Lower leg skin (tissue), 4 donors: Measurements from ENCODE around the gene SRMS. TPM values are rescaled to one million over a fixed set of nuclear protein-coding genes. Genes with fewer than 3 reads are reported as not detected.

ENCODE experiments used
- DNase-seq, 2 donors: peaks; one replicate each; pipeline ENCODE4 v3.0.0-alpha.2; 2019; ENCODE audit warnings: low spot score in 2 of 2
- H3K4me3 ChIP-seq: fragments of 200-600 bp; sonication (generic); 2 replicates; pipeline ENCODE4 v1.5.1; 2017; ENCODE audit warnings: mild to moderate bottlenecking, low read depth; ENCODE audit not compliant: poor library complexity, severe bottlenecking
- POLR2A ChIP-seq, 2 donors: fragments of 450-650 bp; IDR thresholded peaks; one replicate each; pipeline ENCODE4 v1.6.1; 2016 to 2017; ENCODE audit warnings: antibody characterized with exemption in 2 of 2, mild to moderate bottlenecking in 1 of 2, moderate library complexity in 1 of 2
- WGBS, 2 donors: methylation state at CpG; one replicate each; pipeline ENCODE4 v1.1.5; 2018; 5-methylcytosine and 5-hydroxymethylcytosine counted together
- intact Hi-C: fragments of 100-400 bp; cut with DNase I; formaldehyde crosslinking; loops from one replicate; pipeline ENCODE4 v1.15.0; 2023; ENCODE audit warnings: low total_unique reads
- total RNA-seq, 4 donors: library from RNA; depleted of rRNA; stranded (reverse); fragments of >200 nt; gene quantifications; one replicate each; pipeline ENCODE4 v1.1.0, GENCODE V29; 2016
- TF ChIP-seq, protein P1 (sequence below), 3 donors: fragments of 450-650 bp; IDR thresholded peaks; one replicate each; pipeline ENCODE4 v1.5.1; 2016; ENCODE audit warnings: antibody characterized with exemption in 3 of 3, mild to moderate bottlenecking in 3 of 3, moderate library complexity in 2 of 3

SRMS gene
- total RNA-seq, 4 donors from 2014 or later = 0.16 to 0.59 (median 0.37) TPM; not detected in 1

DNA sequence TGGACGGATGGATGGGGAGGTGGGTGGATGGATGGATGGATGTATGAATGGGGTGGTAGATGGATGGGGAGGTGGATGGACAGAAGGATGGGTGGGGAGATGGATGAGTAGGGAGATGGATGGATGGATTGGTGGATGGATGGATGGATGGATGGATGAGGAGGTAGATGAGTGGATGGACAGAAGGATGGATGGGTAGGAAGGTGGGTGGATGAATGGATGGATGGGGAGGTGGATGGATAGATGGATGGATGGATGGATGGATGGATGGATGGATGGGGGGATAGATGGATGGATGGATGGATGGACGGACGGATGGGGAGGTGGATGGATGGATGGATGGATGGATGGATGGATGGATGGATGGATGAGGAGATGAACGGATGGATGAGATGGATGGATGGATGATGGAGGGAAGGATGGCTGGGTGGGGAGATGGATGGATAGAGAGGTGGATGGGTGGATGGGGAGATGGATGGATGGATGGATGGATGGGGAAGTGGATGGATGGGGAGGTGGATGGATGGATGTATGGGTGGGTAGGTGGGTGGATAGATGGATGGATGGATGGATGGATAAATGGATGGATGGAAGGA is 55.8 kb downstream of the SRMS start:
- no peak overlapping the region for H3K4me3 ChIP-seq
- TF ChIP-seq, protein P1, sequence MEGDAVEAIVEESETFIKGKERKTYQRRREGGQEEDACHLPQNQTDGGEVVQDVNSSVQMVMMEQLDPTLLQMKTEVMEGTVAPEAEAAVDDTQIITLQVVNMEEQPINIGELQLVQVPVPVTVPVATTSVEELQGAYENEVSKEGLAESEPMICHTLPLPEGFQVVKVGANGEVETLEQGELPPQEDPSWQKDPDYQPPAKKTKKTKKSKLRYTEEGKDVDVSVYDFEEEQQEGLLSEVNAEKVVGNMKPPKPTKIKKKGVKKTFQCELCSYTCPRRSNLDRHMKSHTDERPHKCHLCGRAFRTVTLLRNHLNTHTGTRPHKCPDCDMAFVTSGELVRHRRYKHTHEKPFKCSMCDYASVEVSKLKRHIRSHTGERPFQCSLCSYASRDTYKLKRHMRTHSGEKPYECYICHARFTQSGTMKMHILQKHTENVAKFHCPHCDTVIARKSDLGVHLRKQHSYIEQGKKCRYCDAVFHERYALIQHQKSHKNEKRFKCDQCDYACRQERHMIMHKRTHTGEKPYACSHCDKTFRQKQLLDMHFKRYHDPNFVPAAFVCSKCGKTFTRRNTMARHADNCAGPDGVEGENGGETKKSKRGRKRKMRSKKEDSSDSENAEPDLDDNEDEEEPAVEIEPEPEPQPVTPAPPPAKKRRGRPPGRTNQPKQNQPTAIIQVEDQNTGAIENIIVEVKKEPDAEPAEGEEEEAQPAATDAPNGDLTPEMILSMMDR (IDR thresholded peaks at IDR 0.05) = no peak
- TF ChIP-seq POLR2A (IDR thresholded peaks at IDR 0.05) = no peak
- WGBS, 2 donors = 51 to 90% methylated on average over 4 of the region's 4 CpGs

DNA sequence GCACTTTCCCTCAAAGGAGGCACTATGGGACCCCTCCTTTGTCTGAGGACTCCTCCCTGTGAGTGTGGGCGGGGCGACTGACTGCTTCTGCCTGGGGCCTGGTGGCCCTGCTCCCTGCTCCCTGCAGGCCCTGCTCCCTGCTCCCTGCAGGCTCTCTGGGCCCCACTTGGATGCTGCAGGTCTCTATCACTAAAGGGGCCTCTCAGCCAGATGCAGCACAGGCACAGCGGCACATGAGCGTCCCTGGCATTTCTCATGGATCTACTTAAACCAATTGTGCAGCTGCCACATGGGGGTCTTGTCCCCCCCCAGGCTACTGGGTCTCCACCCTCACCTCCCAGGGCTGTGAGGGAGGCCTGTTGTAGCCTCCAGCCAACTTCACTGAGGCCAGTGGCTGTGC is 56.5 kb downstream of the SRMS start:
- TF ChIP-seq, protein P1 (IDR thresholded peaks at IDR 0.05) = no peak
- no peak for TF ChIP-seq POLR2A (IDR thresholded peaks at IDR 0.05)
- intact Hi-C loops = no loop called here
- DNase-seq = no peak
- WGBS, 2 donors = 85 to 90% methylated on average over 3 to 4 of the region's 4 CpGs
- H3K4me3 ChIP-seq = no peak overlapping the region

More for the DNA sequence above, 55.8 kb downstream of the SRMS start:
- intact Hi-C loops = no loop called here
- no peak for DNase-seq

Other genes with a start within 250 kb of the SRMS start
- gene CHRNA4, start 186.4 kb downstream of the SRMS start, total RNA-seq = under 1 TPM in 1 of 4 donors, not detected in 3; 0.13 TPM
- gene KCNQ2, start 75.1 kb downstream of the SRMS start, total RNA-seq = not detected
- 10 to 100 TPM; 13.3 to 26.8 (median 22.9) TPM for gene EEF1A2, start 48.7 kb downstream of the SRMS start, total RNA-seq
- gene PPDPF, start 27.0 kb downstream of the SRMS start, total RNA-seq = 100 to 1,000 TPM; 122 to 426 (median 348) TPM
- 100 to 1,000 TPM in 1 of 4 donors, 10 to 100 TPM in 3; 72.4 to 101 (median 79.9) TPM for gene PTK6, start 10.4 kb downstream of the SRMS start, total RNA-seq
- under 1 TPM in 2 of 4 donors, not detected in 2; 0.12 to 0.39 TPM for gene FNDC11, start 6.4 kb upstream of the SRMS start, total RNA-seq
- gene HELZ2, start 26.5 kb upstream of the SRMS start, total RNA-seq = 10 to 100 TPM; 26.9 to 35.4 (median 28.6) TPM
- 10 to 100 TPM; 11.9 to 18.3 (median 13.7) TPM for gene GMEB2, start 79.4 kb upstream of the SRMS start, total RNA-seq
- gene STMN3, start 105.7 kb upstream of the SRMS start, total RNA-seq = 10 to 100 TPM in 3 of 4 donors, 1 to 10 TPM in 1; 9.4 to 23.0 (median 12.0) TPM
- 10 to 100 TPM in 3 of 4 donors, 1 to 10 TPM in 1; 8.5 to 38.3 (median 12.7) TPM for gene RTEL1, start 110.6 kb upstream of the SRMS start, total RNA-seq
- gene TNFRSF6B, start 148.9 kb upstream of the SRMS start, total RNA-seq = 10 to 100 TPM in 2 of 4 donors, 1 to 10 TPM in 2; 3.0 to 49.5 (median 12.1) TPM
- 10 to 100 TPM; 20.7 to 42.6 (median 34.7) TPM for gene ARFRP1, start 160.2 kb upstream of the SRMS start, total RNA-seq
- 10 to 100 TPM; 34.4 to 44.7 (median 35.9) TPM for gene ZGPAT, start 160.3 kb upstream of the SRMS start, total RNA-seq
- gene LIME1, start 188.9 kb upstream of the SRMS start, total RNA-seq = 10 to 100 TPM; 17.8 to 26.3 (median 21.8) TPM
- 100 to 1,000 TPM in 2 of 4 donors, 10 to 100 TPM in 2; 79.9 to 127 (median 96.2) TPM for gene SLC2A4RG, start 192.0 kb upstream of the SRMS start, total RNA-seq